GM23248 (cell line): ENCODE measurements around the gene SLC2A9. TPM values are rescaled to one million over a fixed set of nuclear protein-coding genes. Genes with fewer than 3 reads are reported as not detected.

Source experiments
- DNase-seq: peaks from one replicate; pipeline ENCODE4 v3.0.0-alpha.2; 2015
- H2AFZ ChIP-seq: fragments of 200-600 bp; sonication (generic); 2 replicates; pipeline ENCODE4 v1.6.1; 2016; ENCODE audit warnings: antibody characterized with exemption
- H3F3A ChIP-seq: fragments of 200-600 bp; sonication (generic); 2 replicates; pipeline ENCODE4 v1.6.1; 2016; ENCODE audit warnings: mild to moderate bottlenecking, antibody characterized with exemption, mixed run types; ENCODE audit not compliant: insufficient read depth
- H3K27ac ChIP-seq: fragments of 200-600 bp; sonication (generic); 2 replicates; pipeline ENCODE4 v1.5.1; 2016; ENCODE audit warnings: mild to moderate bottlenecking
- H3K27me3 ChIP-seq: fragments of 200-600 bp; sonication (generic); replicated peaks from 2 replicates; pipeline ENCODE4 v1.6.1; 2016; ENCODE audit warnings: mild to moderate bottlenecking; ENCODE audit not compliant: insufficient read depth
- H3K36me3 ChIP-seq: fragments of 200-600 bp; sonication (generic); 2 replicates; pipeline ENCODE4 v1.6.1; 2016; ENCODE audit warnings: low read depth, mild to moderate bottlenecking
- H3K4me1 ChIP-seq: fragments of 200-600 bp; sonication (generic); 2 replicates; pipeline ENCODE4 v1.6.1; 2016; ENCODE audit warnings: mild to moderate bottlenecking; ENCODE audit not compliant: insufficient read depth
- H3K4me2 ChIP-seq: fragments of 200-600 bp; sonication (generic); one replicate; pipeline ENCODE4 v1.6.1; 2016; ENCODE audit warnings: mild to moderate bottlenecking; ENCODE audit not compliant: unreplicated experiment
- H3K4me3 ChIP-seq: fragments of 200-600 bp; sonication (generic); 2 replicates; pipeline ENCODE4 v1.5.1; 2016; ENCODE audit warnings: mild to moderate bottlenecking
- H3K79me2 ChIP-seq: fragments of 200-600 bp; sonication (generic); 2 replicates; pipeline ENCODE4 v1.6.1; 2016; ENCODE audit warnings: mild to moderate bottlenecking; ENCODE audit not compliant: insufficient read depth
- H3K9ac ChIP-seq: fragments of 200-600 bp; sonication (generic); 2 replicates; pipeline ENCODE4 v1.6.1; 2016; ENCODE audit warnings: mild to moderate bottlenecking
- H3K9me2 ChIP-seq: fragments of 200-600 bp; sonication (generic); 2 replicates; pipeline ENCODE4 v1.6.1; 2016; ENCODE audit warnings: mixed run types, mild to moderate bottlenecking, moderate library complexity; ENCODE audit not compliant: insufficient read depth
- H3K9me3 ChIP-seq: fragments of 200-600 bp; sonication (generic); one replicate; pipeline ENCODE4 v1.6.1; 2017; ENCODE audit warnings: low read depth
- H4K20me1 ChIP-seq: fragments of 200-600 bp; sonication (generic); 2 replicates; pipeline ENCODE4 v1.6.0; 2016; ENCODE audit not compliant: insufficient read depth
- EZH2 ChIP-seq: fragments of 200-600 bp; sonication (generic); IDR thresholded peaks from 2 replicates; pipeline ENCODE4 v1.6.1; 2018; ENCODE audit warnings: antibody characterized with exemption, mild to moderate bottlenecking; ENCODE audit not compliant: insufficient read depth, poor library complexity, severe bottlenecking
- EZH2phosphoT487 ChIP-seq: fragments of 200-600 bp; sonication (generic); IDR thresholded peaks from 2 replicates; pipeline ENCODE4 v1.6.1; 2018; ENCODE audit warnings: antibody characterized with exemption, moderate library complexity, mild to moderate bottlenecking, low read depth; ENCODE audit not compliant: insufficient read depth
- WGBS, 2 experiments: methylation state at CpG; one replicate each; pipeline ENCODE4 v1.1.6; 2015 to 2017; ENCODE audit warnings: low lambda C conversion rate in 2 of 2, low coverage in 1 of 2; ENCODE audit errors: missing lambda C conversion rate in 2 of 2; 5-methylcytosine and 5-hydroxymethylcytosine counted together
- in situ Hi-C: fragments of 300-500 bp; cut with MboI; formaldehyde crosslinking; loops from 2 replicates; pipeline ENCODE4 v1.15.0; 2020
- polyA plus RNA-seq: library from polyadenylated mRNA; unstranded; fragments of >200 nt; fragmentation: Nextera tagmentation; extraction: Ambion mirVana; gene quantifications from 2 replicates; pipeline ENCODE4 v1.2.1, GENCODE V29; 2016
- total RNA-seq: library from RNA; depleted of rRNA; stranded (reverse); fragments of >200 nt; shearing (Covaris generic); gene quantifications from 2 replicates; pipeline ENCODE4 v1.2.3, GENCODE V29; 2014

The SLC2A9 gene
- total and polyA plus RNA-seq, 2 experiments from 2014 or later = 2.8 to 3.5 TPM

DNA sequence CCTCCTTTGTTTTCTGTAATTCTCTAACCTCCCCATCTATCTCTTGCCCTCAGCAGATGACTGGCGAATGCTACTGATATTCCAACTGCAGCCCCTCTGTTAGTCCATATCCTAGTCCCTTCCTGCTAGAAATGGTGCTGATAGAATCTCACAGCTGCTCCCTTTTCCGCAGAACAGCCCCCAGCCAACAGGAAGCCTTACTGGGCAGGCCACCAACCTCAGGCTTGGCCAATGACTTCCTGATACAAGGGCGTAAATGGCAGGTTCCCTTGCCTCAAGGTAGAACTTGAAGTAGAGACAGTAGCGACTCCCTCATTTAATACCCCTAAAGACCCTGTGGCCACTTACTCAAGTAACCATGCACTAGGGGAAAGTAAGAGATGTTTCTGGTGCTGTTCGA lies 26.7 kb upstream of the SLC2A9 start:
- Histone ChIP-seq H3K4me3 (no peak overlapping the region), H4K20me1 (no peaks in the 10 kb centered on the region), H3K27me3 (0 out of 2 replicates have a peak, but pooled peaks cover 3% of the 10 kb centered on the region), H3K79me2 (no peaks in the 10 kb centered on the region), H3K9me3 (no peaks in the 10 kb centered on the region), H2AFZ (no peak overlapping the region), H3K4me1 (peaks cover 15% of the 10 kb centered on the region), H3K36me3 (no peaks in the 10 kb centered on the region), H3K9ac (no peak overlapping the region), H3K4me2 (no peak overlapping the region), H3K9me2 (no peaks in the 10 kb centered on the region), H3K27ac (no peak overlapping the region), H3F3A (peaks cover 21% of the 10 kb centered on the region)
- TF ChIP-seq EZH2 (no peak), EZH2phosphoT487 (no peak)
- WGBS, 2 experiments = 98 to 99% methylated on average over 5 of the region's 5 CpGs
- in situ Hi-C loops = no loop called here
- no peak for DNase-seq

DNA sequence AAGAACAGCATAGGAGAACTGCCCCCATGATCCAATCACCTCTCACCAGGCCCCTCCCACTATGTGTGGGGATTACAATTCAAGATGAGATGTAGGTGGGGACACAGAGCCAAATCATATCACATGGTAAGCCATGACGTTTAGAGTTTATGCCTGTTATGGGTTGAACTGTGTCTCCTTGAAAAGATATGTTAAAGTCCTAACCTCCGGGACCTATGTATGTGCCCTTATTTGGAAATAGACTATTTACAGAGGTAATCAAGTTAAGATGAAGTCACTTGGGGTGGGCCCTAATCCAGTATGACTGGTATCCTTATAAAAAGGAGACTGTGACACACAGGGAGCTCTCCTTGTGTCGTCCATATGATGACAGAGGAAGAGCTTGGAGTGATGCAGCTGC lies 25.2 kb upstream of the SLC2A9 start:
- no peaks in the 10 kb centered on the region for H3K9me2 ChIP-seq
- H3F3A ChIP-seq = peaks cover 21% of the 10 kb centered on the region
- in situ Hi-C loops = no loop called here
- H3K27ac ChIP-seq = no peak overlapping the region
- H3K9ac ChIP-seq = no peak overlapping the region
- no peaks in the 10 kb centered on the region for H3K36me3 ChIP-seq
- H3K9me3 ChIP-seq = no peaks in the 10 kb centered on the region
- 0 out of 2 replicates have a peak, but pooled peaks cover 3% of the 10 kb centered on the region for H3K27me3 ChIP-seq
- H3K4me1 ChIP-seq = peaks cover 15% of the 10 kb centered on the region
- WGBS, 2 experiments = 57 to 61% methylated on average over 3 of the region's 3 CpGs
- H3K4me2 ChIP-seq = no peak overlapping the region
- TF ChIP-seq EZH2phosphoT487 (no peak), EZH2 (no peak)
- no peaks in the 10 kb centered on the region for H3K79me2 ChIP-seq
- no peak overlapping the region for H2AFZ ChIP-seq
- no peak overlapping the region for H3K4me3 ChIP-seq
- DNase-seq = peak; percentile 26
- H4K20me1 ChIP-seq = no peaks in the 10 kb centered on the region

GRCh38 chr4:10045481-10045880 lies 24.2 kb upstream of the SLC2A9 start:
- Histone ChIP-seq H2AFZ (no peak overlapping the region), H3K4me3 (no peak overlapping the region), H3K4me1 (peaks cover 15% of the 10 kb centered on the region), H4K20me1 (no peaks in the 10 kb centered on the region), H3K9ac (no peak overlapping the region), H3K9me2 (no peaks in the 10 kb centered on the region), H3K27ac (no peak overlapping the region), H3K36me3 (no peaks in the 10 kb centered on the region), H3K9me3 (no peaks in the 10 kb centered on the region), H3K79me2 (no peaks in the 10 kb centered on the region), H3K27me3 (0 out of 2 replicates have a peak, but pooled peaks cover 3% of the 10 kb centered on the region), H3K4me2 (no peak overlapping the region), H3F3A (peaks cover 21% of the 10 kb centered on the region)
- peak; percentile 47 for DNase-seq
- 0% methylated on average over 1 of the region's 1 CpG for WGBS, 2 experiments
- in situ Hi-C loops = no loop called here
- TF ChIP-seq EZH2phosphoT487 (no peak), EZH2 (no peak)

GRCh38 chr4:10041036-10041435 lies 19.7 kb upstream of the SLC2A9 start:
- Histone ChIP-seq H3K4me3 (no peak overlapping the region), H2AFZ (no peak overlapping the region), H3K79me2 (no peaks in the 10 kb centered on the region), H3K27ac (no peak overlapping the region), H3K4me1 (peaks cover 9% of the 10 kb centered on the region), H3K27me3 (0 out of 2 replicates have a peak, but pooled peaks cover 3% of the 10 kb centered on the region), H3K9ac (no peak overlapping the region), H4K20me1 (no peaks in the 10 kb centered on the region), H3F3A (peaks cover 15% of the 10 kb centered on the region), H3K36me3 (no peaks in the 10 kb centered on the region), H3K4me2 (no peak overlapping the region), H3K9me3 (no peaks in the 10 kb centered on the region), H3K9me2 (no peaks in the 10 kb centered on the region)
- no peak for TF ChIP-seq EZH2phosphoT487
- TF ChIP-seq EZH2 = no peak
- WGBS, 2 experiments = 90 to 97% methylated on average over 6 of the region's 6 CpGs
- in situ Hi-C loops = no loop called here
- no peak for DNase-seq
